Measurements from ENCODE around the gene TPSB2.

DNA sequence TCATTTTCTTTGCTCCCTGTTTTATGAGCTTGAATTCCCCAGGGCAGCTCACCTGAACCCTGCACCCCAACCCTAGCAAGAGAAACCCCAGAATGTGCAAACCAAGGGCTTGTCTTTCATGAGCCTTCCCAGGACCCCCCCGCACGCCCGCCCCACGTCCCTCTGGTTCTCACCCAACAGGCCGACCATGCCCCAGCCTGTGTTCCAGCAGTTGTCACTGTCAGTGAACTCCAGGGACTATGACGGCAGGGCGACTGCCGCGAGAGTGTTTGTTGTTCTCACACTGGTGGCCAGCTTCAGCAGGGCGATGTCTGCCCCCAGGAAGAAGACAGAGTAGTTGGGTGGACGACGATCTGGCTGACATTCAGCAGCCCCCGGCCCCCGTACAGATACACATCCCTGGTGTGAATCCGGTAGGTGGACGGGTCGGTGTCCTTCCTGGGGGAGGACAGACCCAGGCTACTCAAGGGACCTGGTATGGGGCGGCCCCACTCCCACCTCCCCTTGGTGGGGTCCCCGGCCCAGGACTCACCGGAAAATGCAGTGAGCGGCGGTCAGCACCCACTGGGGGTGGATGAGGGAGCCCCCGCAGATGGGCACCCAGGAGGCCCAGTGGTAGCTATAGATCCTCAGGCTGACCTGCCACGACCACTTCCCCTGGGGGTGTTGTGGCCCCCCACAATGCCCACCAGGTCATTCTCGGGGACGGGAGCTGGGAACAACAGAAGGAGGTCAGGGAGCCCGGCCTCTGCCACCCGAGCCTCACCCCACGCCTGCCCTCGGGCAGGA, 46.0 kb upstream of the TPSB2 start:
- TF ChIP-seq GATA3 (IDR thresholded peaks at IDR 0.05; ENCODE audit: low read depth, low read length) = no peak
- no peak for TF ChIP-seq GATA2 (IDR thresholded peaks at IDR 0.05; ENCODE audit: low read depth, low read length)

Data from SH-SY5Y (cell line).